Stomach (tissue), 9 donors: ENCODE measurements around the gene ASCL2. TPM values are rescaled to one million over a fixed set of nuclear protein-coding genes. Genes with fewer than 3 reads are reported as not detected.
"Not testable (repeated sequence)": the region's sequence is repeated elsewhere in the genome, so short reads cannot be mapped to it uniquely, and the experiment has no call there.

Experiments
- DNase-seq, 2 donors: peaks; one replicate each; pipeline versions ENCODE4 v3.0.0 to v3.0.0-alpha.2; 2013 to 2019
- H3K27ac ChIP-seq, 5 donors: fragments of 200-600 bp in 4 of 5; sonication (generic) in 4 of 5; one replicate each; pipeline ENCODE4 v1.5.1; 2013 to 2019; ENCODE audit warnings: mild to moderate bottlenecking in 1 of 5, moderate library complexity in 1 of 5
- H3K27me3 ChIP-seq, 3 donors: fragments of 200-600 bp; sonication (generic); one replicate each; pipeline ENCODE4 v1.5.1; 2017 to 2019; ENCODE audit warnings: mixed run types in 1 of 3
- H3K36me3 ChIP-seq, 4 donors: fragments of 200-600 bp; sonication (generic); 1 replicate in 3 of 4; 2 replicates in 1 of 4; pipeline ENCODE4 v1.5.1; 2016 to 2019
- H3K4me1 ChIP-seq, 4 donors: fragments of 200-600 bp; sonication (generic); one replicate each; pipeline ENCODE4 v1.5.1; 2016 to 2019
- H3K4me3 ChIP-seq, 4 donors: fragments of 200-600 bp; sonication (generic) in 3 of 4; one replicate each; pipeline ENCODE4 v1.5.1; 2016 to 2019; ENCODE audit warnings: mild to moderate bottlenecking in 1 of 4
- H3K9me3 ChIP-seq, 4 donors: fragments of 200-600 bp; sonication (generic); one replicate each; pipeline ENCODE4 v1.5.1; 2016 to 2019
- EP300 ChIP-seq: sonication (generic); formaldehyde crosslinking; IDR thresholded peaks from one replicate; pipeline ENCODE4 v1.6.1; 2017; ENCODE audit warnings: antibody characterized with exemption
- POLR2A ChIP-seq, 4 donors: fragments of 450-650 bp; IDR thresholded peaks; one replicate each; pipeline ENCODE4 v1.6.1; 2016; ENCODE audit warnings: antibody characterized with exemption in 4 of 4, control low read depth in 2 of 4, mild to moderate bottlenecking in 1 of 4, moderate library complexity in 1 of 4
- POLR2AphosphoS5 ChIP-seq, 3 donors: sonication (generic); formaldehyde crosslinking; IDR thresholded peaks; one replicate each; pipeline ENCODE4 v1.6.1; 2016; ENCODE audit warnings: antibody characterized with exemption in 3 of 3
- WGBS, 5 donors: extraction: QIAGEN DNeasy Blood & Tissue Kit in 3 of 5; methylation state at CpG; one replicate each; pipeline versions ENCODE4 v1.1.5 to v1.1.7; 2013 to 2018; 5-methylcytosine and 5-hydroxymethylcytosine counted together
- intact Hi-C: fragments of 100-400 bp; cut with DNase I; formaldehyde crosslinking; loops from one replicate; pipeline ENCODE4 v1.15.1; 2023; ENCODE audit warnings: low total_unique reads
- polyA plus RNA-seq, 3 donors: library from polyadenylated mRNA; stranded (reverse); fragments of 200-250 nt; gene quantifications; one replicate each; pipeline ENCODE4 v1.2.3, GENCODE V29; 2013
- total RNA-seq, 5 donors: library from RNA; depleted of rRNA; stranded (reverse); fragments of >200 nt; gene quantifications; one replicate each; pipeline versions ENCODE4 v1.1.0 to v1.2.3, GENCODE V29; 2014 to 2016
- TF ChIP-seq, protein P1 (sequence below), 7 experiments: fragments of 450-650 bp in 4 of 7; fragments of 200-600 bp in 3 of 7; sonication (generic) in 3 of 7; IDR thresholded peaks; one replicate each; pipeline ENCODE4 v1.5.1; 2016 to 2019; ENCODE audit warnings: antibody characterized with exemption in 7 of 7, control low read depth in 2 of 7, mild to moderate bottlenecking in 1 of 7
- donor health status: healthy with polysubstance abuse.
- donor health status: Bipolar disorder and iron deficiency.
- donor health status: healthy.

The ASCL2 gene
- total and polyA plus RNA-seq, 8 donors = 0.81 to 6.3 (median 2.2) TPM; not detected in 4

- 85 to 93% (median 91%) methylated on average over 10 to 11 of the region's 11 CpGs for WGBS, 5 donors
- H3K4me3 ChIP-seq = no peak overlapping the region
- DNase-seq = no peak
- TF ChIP-seq POLR2A (IDR thresholded peaks at IDR 0.05) (no peak), EP300 (no peak), POLR2AphosphoS5 (IDR thresholded peaks at IDR 0.05) (no peak)
- TF ChIP-seq, protein P1, sequence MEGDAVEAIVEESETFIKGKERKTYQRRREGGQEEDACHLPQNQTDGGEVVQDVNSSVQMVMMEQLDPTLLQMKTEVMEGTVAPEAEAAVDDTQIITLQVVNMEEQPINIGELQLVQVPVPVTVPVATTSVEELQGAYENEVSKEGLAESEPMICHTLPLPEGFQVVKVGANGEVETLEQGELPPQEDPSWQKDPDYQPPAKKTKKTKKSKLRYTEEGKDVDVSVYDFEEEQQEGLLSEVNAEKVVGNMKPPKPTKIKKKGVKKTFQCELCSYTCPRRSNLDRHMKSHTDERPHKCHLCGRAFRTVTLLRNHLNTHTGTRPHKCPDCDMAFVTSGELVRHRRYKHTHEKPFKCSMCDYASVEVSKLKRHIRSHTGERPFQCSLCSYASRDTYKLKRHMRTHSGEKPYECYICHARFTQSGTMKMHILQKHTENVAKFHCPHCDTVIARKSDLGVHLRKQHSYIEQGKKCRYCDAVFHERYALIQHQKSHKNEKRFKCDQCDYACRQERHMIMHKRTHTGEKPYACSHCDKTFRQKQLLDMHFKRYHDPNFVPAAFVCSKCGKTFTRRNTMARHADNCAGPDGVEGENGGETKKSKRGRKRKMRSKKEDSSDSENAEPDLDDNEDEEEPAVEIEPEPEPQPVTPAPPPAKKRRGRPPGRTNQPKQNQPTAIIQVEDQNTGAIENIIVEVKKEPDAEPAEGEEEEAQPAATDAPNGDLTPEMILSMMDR (IDR thresholded peaks at IDR 0.05) = no peak
- intact Hi-C loops = no loop called here
- no peaks in the 10 kb centered on the region for H3K4me1 ChIP-seq
- H3K27me3 ChIP-seq = peaks cover 0 to 18% (median 0%) of the 10 kb centered on the region in 3 donors
- no peaks in the 10 kb centered on the region for H3K9me3 ChIP-seq
- H3K27ac ChIP-seq = no peak overlapping the region
- H3K36me3 ChIP-seq = no peaks in the 10 kb centered on the region
Measured at GRCh38 chr11:2248242-2248641, 22.1 kb downstream of the ASCL2 start.

- no peak for DNase-seq
- Histone ChIP-seq H3K36me3 (no peaks in the 10 kb centered on the region), H3K4me1 (no peaks in the 10 kb centered on the region), H3K4me3 (no peak overlapping the region), H3K9me3 (peaks cover 0 to 5% (median 1%) of the 10 kb centered on the region in 4 donors), H3K27ac (no peak overlapping the region), H3K27me3 (peaks cover 0 to 18% (median 0%) of the 10 kb centered on the region in 3 donors)
- WGBS, 5 donors = 69 to 87% (median 83%) methylated on average over 7 of the region's 7 CpGs
- intact Hi-C loops = no loop called here
- no peak for TF ChIP-seq POLR2A (IDR thresholded peaks at IDR 0.05)
- no peak for TF ChIP-seq POLR2AphosphoS5 (IDR thresholded peaks at IDR 0.05)
- no peak for TF ChIP-seq EP300
- TF ChIP-seq, protein P1 (IDR thresholded peaks at IDR 0.05) = no peak
Measured at GRCh38 chr11:2247496-2247895, 22.9 kb downstream of the ASCL2 start.

DNA sequence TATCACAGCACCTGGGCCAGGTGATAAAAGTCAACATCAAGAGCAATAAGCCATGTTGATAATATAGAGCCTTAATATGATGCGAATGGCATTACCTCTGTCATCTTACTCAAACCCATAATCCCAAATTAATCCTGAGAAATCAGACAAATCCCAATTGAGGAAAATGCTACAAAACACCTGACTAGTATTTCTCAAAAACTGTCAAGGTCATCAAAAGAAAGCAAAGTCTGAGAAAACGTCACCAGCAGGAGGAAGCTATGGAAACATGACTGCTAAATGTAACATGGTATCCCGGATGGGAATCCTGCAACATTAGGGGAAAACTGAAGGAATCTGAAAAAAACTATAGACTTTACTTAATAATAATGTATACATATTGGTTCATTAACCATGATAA, 29.6 kb downstream of the ASCL2 start:
- DNase-seq = no peak

GRCh38 chr11:2237457-2238238, 32.7 kb downstream of the ASCL2 start:
- no peaks in the 10 kb centered on the region for H3K36me3 ChIP-seq
- no peak overlapping the region for H3K27ac ChIP-seq
- intact Hi-C loops = no loop called here
- H3K27me3 ChIP-seq = no peaks in the 10 kb centered on the region
- 85 to 95% (median 92%) methylated on average over 22 of the region's 22 CpGs for WGBS, 5 donors
- TF ChIP-seq EP300 (no peak), POLR2AphosphoS5 (IDR thresholded peaks at IDR 0.05) (no peak), POLR2A (IDR thresholded peaks at IDR 0.05) (no peak)
- TF ChIP-seq, protein P1 (IDR thresholded peaks at IDR 0.05) = no peak
- H3K4me3 ChIP-seq = no peak overlapping the region
- DNase-seq = no peak
- H3K4me1 ChIP-seq = no peaks in the 10 kb centered on the region
- H3K9me3 ChIP-seq = peaks cover 0 to 13% (median 2%) of the 10 kb centered on the region in 4 donors

More for the DNA sequence above, 29.6 kb downstream of the ASCL2 start:
- H3K27ac ChIP-seq = no peak overlapping the region
- no peaks in the 10 kb centered on the region for H3K4me1 ChIP-seq
- H3K36me3 ChIP-seq = no peaks in the 10 kb centered on the region
- WGBS, 5 donors = 65 to 90% (median 74%) methylated on average over 3 of the region's 3 CpGs
- no peaks in the 10 kb centered on the region for H3K27me3 ChIP-seq
- intact Hi-C loops = no loop called here
- TF ChIP-seq, protein P1 (IDR thresholded peaks at IDR 0.05) = no peak
- TF ChIP-seq POLR2A (IDR thresholded peaks at IDR 0.05) (no peak), POLR2AphosphoS5 (IDR thresholded peaks at IDR 0.05) (no peak), EP300 (no peak)
- no peak overlapping the region for H3K4me3 ChIP-seq
- H3K9me3 ChIP-seq = peaks cover 0 to 17% (median 3%) of the 10 kb centered on the region in 4 donors

DNA sequence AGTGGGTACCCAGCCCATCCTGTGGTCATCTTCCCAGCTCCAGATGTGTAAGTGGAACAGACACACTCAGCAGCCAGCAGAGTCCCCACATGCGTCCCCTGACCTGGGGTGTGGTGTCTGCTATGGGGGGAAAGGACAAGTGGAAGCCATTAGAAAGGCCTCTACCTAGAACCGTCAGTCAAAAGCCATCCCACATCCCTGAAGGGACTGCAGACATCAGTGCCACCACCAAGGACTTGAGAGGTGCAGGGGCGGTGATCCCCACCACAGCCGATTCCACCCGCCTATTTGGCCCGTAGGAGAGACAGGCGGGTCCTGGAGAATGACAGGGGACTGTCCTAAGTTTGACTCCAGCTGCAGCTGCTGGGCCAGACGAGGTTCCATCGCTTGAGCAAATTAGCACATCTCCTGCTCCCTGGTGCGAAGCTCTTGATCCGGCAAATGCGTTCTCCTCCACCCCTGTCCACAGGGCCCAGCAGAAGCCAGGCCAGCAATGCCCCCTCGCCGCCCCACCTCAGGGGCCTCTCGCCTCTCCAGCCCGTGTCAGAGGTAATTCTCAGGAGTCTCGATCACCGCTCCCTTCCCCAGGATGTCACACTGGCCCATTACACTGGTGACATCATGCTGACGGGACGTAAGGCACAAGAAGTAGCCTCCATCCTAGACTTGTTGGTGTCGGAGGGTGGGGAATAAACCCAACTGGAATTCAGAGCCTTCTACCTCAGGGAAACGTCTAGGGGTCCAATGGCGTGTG, 33.8 kb downstream of the ASCL2 start:
- H3K27ac ChIP-seq = not testable (repeated sequence)
- WGBS, 5 donors = 89 to 94% (median 93%) methylated on average over 13 to 23 of the region's 23 CpGs

More for the DNA sequence above, 33.8 kb downstream of the ASCL2 start:
- intact Hi-C loops, H3K4me3 ChIP-seq, DNase-seq, H3K4me1 ChIP-seq, H3K27me3 ChIP-seq, H3K9me3 ChIP-seq, H3K36me3 ChIP-seq: not testable (repeated sequence)
